KMS-11 (cell line): ENCODE data around the gene PKD1.

Source experiments
- H2AFZ ChIP-seq: fragments of 200-600 bp; sonication (generic); 2 replicates; pipeline ENCODE4 v1.6.1; 2016; ENCODE audit warnings: antibody characterized with exemption, mixed run types, low read depth
- H3K27ac ChIP-seq: fragments of 200-600 bp; sonication (generic); 2 replicates; pipeline ENCODE4 v1.6.1; 2016; ENCODE audit warnings: mild to moderate bottlenecking, mixed run types
- H3K27me3 ChIP-seq: fragments of 200-600 bp; sonication (generic); 2 replicates; pipeline ENCODE4 v1.6.1; 2017; ENCODE audit warnings: mild to moderate bottlenecking, low read depth, mixed run types, moderate library complexity; ENCODE audit not compliant: insufficient read depth
- H3K36me3 ChIP-seq: fragments of 200-600 bp; sonication (generic); 2 replicates; pipeline ENCODE4 v1.6.1; 2017; ENCODE audit warnings: mild to moderate bottlenecking, mixed run types; ENCODE audit not compliant: insufficient read depth
- H3K4me1 ChIP-seq: fragments of 200-600 bp; sonication (generic); 2 replicates; pipeline ENCODE4 v1.6.1; 2016; ENCODE audit warnings: mild to moderate bottlenecking, low read depth, mixed run types; ENCODE audit not compliant: poor library complexity, severe bottlenecking
- H3K4me2 ChIP-seq: fragments of 200-600 bp; sonication (generic); 2 replicates; pipeline ENCODE4 v1.7.0; 2016; ENCODE audit warnings: mild to moderate bottlenecking, mixed run types
- H3K4me3 ChIP-seq: fragments of 200-600 bp; sonication (generic); IDR thresholded peaks from 2 replicates; pipeline ENCODE4 v1.6.1; 2017; ENCODE audit warnings: low read depth, low read length, mixed read lengths; ENCODE audit not compliant: insufficient read depth
- H3K79me2 ChIP-seq: fragments of 200-600 bp; sonication (generic); 2 replicates; pipeline ENCODE4 v1.6.1; 2016; ENCODE audit warnings: low read depth, mixed run types; ENCODE audit not compliant: insufficient read depth
- H3K9ac ChIP-seq: fragments of 200-600 bp; sonication (generic); 2 replicates; pipeline ENCODE4 v1.6.1; 2016; ENCODE audit warnings: mild to moderate bottlenecking, mixed run types
- H4K20me1 ChIP-seq: fragments of 200-600 bp; sonication (generic); 2 replicates; pipeline ENCODE4 v1.6.1; 2016; ENCODE audit warnings: mild to moderate bottlenecking, mixed run types; ENCODE audit not compliant: insufficient read depth
- TF ChIP-seq, protein P1 (sequence below): fragments of 200-600 bp; sonication (generic); conservative IDR thresholded peaks from 2 replicates; pipeline ENCODE4 v1.6.1; 2017; ENCODE audit warnings: low read depth, mild to moderate bottlenecking, antibody characterized with exemption, low read length, moderate library complexity, mixed read lengths

The PKD1 gene

GRCh38 chr16:2172688-2173335 is 37.1 kb upstream of the PKD1 start:
- H2AFZ ChIP-seq: no peak overlapping the region
- peaks cover 6% of the 10 kb centered on the region for H3K4me1 ChIP-seq
- H3K27me3 ChIP-seq: no peaks in the 10 kb centered on the region
- no peaks in the 10 kb centered on the region for H4K20me1 ChIP-seq
- peaks cover 6% of the 10 kb centered on the region; the same call in 1 of the 2 replicates for H3K36me3 ChIP-seq
- no peaks in the 10 kb centered on the region for H3K79me2 ChIP-seq
- no peak overlapping the region for H3K4me3 ChIP-seq
- no peak overlapping the region for H3K9ac ChIP-seq
- H3K27ac ChIP-seq: no peak overlapping the region
- TF ChIP-seq, protein P1, sequence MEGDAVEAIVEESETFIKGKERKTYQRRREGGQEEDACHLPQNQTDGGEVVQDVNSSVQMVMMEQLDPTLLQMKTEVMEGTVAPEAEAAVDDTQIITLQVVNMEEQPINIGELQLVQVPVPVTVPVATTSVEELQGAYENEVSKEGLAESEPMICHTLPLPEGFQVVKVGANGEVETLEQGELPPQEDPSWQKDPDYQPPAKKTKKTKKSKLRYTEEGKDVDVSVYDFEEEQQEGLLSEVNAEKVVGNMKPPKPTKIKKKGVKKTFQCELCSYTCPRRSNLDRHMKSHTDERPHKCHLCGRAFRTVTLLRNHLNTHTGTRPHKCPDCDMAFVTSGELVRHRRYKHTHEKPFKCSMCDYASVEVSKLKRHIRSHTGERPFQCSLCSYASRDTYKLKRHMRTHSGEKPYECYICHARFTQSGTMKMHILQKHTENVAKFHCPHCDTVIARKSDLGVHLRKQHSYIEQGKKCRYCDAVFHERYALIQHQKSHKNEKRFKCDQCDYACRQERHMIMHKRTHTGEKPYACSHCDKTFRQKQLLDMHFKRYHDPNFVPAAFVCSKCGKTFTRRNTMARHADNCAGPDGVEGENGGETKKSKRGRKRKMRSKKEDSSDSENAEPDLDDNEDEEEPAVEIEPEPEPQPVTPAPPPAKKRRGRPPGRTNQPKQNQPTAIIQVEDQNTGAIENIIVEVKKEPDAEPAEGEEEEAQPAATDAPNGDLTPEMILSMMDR: no peak
- no peak overlapping the region for H3K4me2 ChIP-seq

DNA sequence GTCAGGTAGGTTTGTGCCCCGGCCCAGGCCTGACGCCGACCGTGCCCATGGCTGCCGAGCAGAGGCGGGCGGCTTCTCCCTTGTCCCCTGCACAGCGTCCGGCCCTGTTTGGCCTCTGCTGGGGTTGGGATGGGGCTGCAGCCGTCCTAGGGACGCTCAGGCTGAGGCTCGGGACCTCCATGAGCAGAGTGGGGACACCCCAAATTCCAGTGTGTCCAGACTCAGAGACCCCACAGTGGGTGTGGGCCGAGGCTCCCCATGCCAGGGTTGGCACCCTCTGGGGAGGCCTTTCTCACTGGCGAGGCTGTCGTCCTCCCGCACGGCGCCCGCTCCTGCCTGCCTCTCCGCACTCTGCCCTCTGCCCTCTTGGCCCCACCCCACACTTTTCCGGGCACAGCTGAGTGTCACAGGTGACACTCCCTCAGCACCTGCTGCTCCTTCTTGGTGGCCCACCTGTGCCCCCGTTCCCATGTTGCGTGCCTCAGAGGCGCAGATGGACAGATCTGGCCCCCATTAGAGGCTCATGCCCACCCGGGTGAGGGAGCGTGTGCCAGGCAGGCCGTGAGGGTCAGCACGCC is 36.0 kb upstream of the PKD1 start:
- H3K4me1 ChIP-seq: peaks cover 11% of the 10 kb centered on the region
- H3K4me3 ChIP-seq: no peak overlapping the region
- no peak overlapping the region for H3K9ac ChIP-seq
- TF ChIP-seq, protein P1: no peak
- peaks cover 6% of the 10 kb centered on the region; the same call in 1 of the 2 replicates for H3K36me3 ChIP-seq
- no peaks in the 10 kb centered on the region for H3K79me2 ChIP-seq
- H3K27ac ChIP-seq: no peak overlapping the region
- no peak overlapping the region for H3K4me2 ChIP-seq
- no peaks in the 10 kb centered on the region for H3K27me3 ChIP-seq
- no peak overlapping the region for H2AFZ ChIP-seq
- H4K20me1 ChIP-seq: no peaks in the 10 kb centered on the region

DNA sequence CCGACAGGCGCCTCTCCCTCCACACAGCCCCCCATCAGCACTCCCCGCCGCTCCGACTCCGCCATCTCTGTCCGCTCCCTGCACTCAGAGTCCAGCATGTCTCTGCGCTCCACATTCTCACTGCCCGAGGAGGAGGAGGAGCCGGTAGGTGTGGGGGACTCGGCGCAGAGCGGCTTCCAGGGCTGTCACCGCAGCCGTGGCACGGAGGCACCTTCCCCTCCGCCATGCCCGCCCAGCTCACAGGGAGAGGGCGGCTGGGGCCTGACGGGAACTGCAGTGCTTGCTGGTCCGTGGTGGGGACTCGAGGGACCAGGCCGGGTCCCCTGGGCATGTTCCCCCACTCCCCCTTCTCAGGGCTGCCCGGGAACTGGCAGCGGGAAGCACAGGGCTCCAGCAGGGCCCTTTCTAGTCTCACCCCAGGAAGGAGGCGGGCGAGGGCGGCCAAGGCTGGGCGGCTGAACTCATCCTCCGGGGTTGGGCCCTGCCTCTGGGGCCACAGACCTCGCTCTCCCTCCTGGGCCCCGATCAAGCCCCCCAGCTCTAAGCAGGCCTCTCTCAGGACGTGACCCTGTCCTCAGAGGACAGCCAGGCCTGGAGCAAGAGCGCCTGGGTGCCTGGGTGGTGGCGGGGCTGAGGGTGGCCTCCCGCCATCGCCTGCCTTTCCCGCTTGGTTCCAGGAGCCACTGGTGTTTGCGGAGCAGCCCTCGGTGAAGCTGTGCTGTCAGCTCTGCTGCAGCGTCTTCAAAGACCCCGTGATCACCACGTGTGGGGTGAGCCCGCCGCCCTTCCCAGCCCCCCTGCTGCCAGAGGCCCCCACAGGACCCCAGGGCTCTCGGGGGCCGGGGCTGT is 35.1 kb upstream of the PKD1 start:
- H3K9ac ChIP-seq: no peak overlapping the region
- TF ChIP-seq, protein P1: no peak
- H4K20me1 ChIP-seq: no peaks in the 10 kb centered on the region
- H3K4me2 ChIP-seq: no peak overlapping the region
- no peak overlapping the region for H3K4me3 ChIP-seq
- no peak overlapping the region for H3K27ac ChIP-seq
- no peaks in the 10 kb centered on the region for H3K79me2 ChIP-seq
- peaks cover 2% of the 10 kb centered on the region; the same call in 1 of the 2 replicates for H3K36me3 ChIP-seq
- H2AFZ ChIP-seq: no peak overlapping the region
- H3K27me3 ChIP-seq: no peaks in the 10 kb centered on the region
- peaks cover 11% of the 10 kb centered on the region for H3K4me1 ChIP-seq

DNA sequence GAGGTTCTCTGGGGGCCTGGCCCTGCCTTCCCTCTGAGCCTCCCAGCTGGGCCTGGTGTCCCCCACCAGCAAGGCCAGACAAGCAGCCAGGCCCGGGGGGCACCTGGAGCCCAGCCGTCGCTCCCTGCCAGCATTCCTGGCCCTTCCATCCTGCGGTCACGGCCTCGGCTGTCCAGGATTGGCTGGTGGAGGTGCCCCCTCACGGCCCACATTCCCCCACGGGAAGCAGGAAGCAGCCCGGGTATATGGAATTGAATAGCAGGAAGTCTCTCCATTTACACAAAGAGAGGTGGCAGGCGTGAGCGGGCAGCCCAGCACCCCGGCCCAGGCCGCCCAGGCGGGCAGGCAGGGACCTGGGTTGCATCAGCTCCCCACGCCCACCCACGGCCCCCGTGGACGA is 34.4 kb upstream of the PKD1 start:
- H3K36me3 ChIP-seq: no peaks in the 10 kb centered on the region
- H3K27ac ChIP-seq: no peak overlapping the region
- no peaks in the 10 kb centered on the region for H3K79me2 ChIP-seq
- TF ChIP-seq, protein P1: no peak
- H2AFZ ChIP-seq: no peak overlapping the region
- H3K4me2 ChIP-seq: no peak overlapping the region
- no peak overlapping the region for H3K9ac ChIP-seq
- no peaks in the 10 kb centered on the region for H4K20me1 ChIP-seq
- peaks cover 11% of the 10 kb centered on the region for H3K4me1 ChIP-seq
- no peaks in the 10 kb centered on the region for H3K27me3 ChIP-seq
- H3K4me3 ChIP-seq: no peak overlapping the region
